NB4 (cell line): ENCODE results near the gene SERPINA1.

Experiments used
- DNase-seq: peaks from one replicate; pipeline ENCODE4 v3.0.0; 2010; ENCODE audit warnings: low read depth
- H3K4me3 ChIP-seq: one replicate; pipeline ENCODE4 v1.5.1; 2011; ENCODE audit warnings: mild to moderate bottlenecking, low read depth, low read length, moderate library complexity
- CTCF ChIP-seq: IDR thresholded peaks from one replicate; pipeline ENCODE4 v1.5.1; 2012; ENCODE audit warnings: low read depth, low read length
- MYC ChIP-seq: IDR thresholded peaks from 2 replicates; pipeline ENCODE4 v1.6.1; 2011; ENCODE audit warnings: low read depth, low read length
- POLR2A ChIP-seq: IDR thresholded peaks from 2 replicates; pipeline ENCODE4 v1.6.1; 2011; ENCODE audit warnings: mild to moderate bottlenecking; ENCODE audit not compliant: insufficient read length; ENCODE audit errors: extremely low read depth
- TF ChIP-seq, protein P1 (sequence below): IDR thresholded peaks from 2 replicates; pipeline ENCODE4 v1.6.1; 2011; ENCODE audit warnings: low read depth, low read length

Gene SERPINA1

GRCh38 chr14:94387051-94388026 is 1.1 kb downstream of the SERPINA1 start:
- no peak for DNase-seq
- TF ChIP-seq MYC, result no peak
- TF ChIP-seq CTCF, result no peak
- TF ChIP-seq, protein P1, sequence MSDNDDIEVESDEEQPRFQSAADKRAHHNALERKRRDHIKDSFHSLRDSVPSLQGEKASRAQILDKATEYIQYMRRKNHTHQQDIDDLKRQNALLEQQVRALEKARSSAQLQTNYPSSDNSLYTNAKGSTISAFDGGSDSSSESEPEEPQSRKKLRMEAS, result no peak
- TF ChIP-seq POLR2A, result no peak
- H3K4me3 ChIP-seq, result no peak overlapping the region

GRCh38 chr14:94386085-94387031 is 2.0 kb downstream of the SERPINA1 start:
- no peak overlapping the region for H3K4me3 ChIP-seq
- DNase-seq, result no peak
- TF ChIP-seq MYC, result no peak
- TF ChIP-seq CTCF, result no peak
- no peak for TF ChIP-seq POLR2A
- TF ChIP-seq, protein P1, result no peak

DNA sequence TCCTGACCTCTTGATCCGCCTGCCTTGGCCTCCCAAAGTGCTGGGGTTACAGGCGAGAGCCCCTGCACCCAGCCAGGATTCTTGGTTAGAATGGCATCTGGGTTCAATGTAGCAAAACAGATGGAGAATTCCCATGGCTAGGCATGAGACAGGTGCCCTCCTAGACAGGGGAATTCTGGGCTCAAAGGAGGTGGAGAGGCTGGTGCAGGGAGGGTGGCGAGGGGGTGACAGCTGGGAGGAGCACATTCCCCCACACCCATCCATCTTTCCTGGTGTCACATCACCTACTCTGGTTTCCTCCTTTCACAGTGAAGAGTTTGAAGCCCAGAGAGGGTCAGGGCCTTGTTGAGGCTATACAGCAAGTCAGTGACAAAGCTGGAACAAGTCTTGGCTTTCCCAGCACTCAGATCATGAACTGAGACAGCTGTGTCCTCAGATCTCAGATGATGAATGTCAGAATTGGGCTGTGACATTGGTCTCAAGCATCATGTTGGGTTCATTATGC is 2.8 kb downstream of the SERPINA1 start:
- TF ChIP-seq POLR2A, result no peak
- H3K4me3 ChIP-seq, result no peak overlapping the region
- DNase-seq, result no peak

GRCh38 chr14:94384342-94384741 is 4.1 kb downstream of the SERPINA1 start:
- DNase-seq, result no peak
- TF ChIP-seq POLR2A, result no peak
- no peak overlapping the region for H3K4me3 ChIP-seq

DNA sequence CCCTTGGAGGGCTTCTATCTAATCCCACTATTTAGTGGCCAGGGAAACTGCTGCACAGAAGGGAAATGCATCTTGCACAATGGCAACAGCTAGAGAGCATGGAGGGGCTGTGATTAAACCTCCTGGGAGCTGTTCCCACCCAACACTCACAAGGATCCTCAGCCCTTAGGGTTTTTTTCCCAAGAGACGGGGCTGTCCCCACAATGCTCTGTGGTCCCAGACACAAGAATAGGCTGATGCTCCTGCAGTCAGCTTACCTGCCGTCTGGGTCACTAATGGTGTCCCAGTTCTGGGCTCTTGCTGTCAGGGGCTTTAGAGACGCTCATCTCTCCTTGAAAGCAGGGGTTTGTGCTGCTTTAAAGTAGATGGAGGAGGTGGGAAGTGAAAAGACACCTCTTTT is 4.6 kb downstream of the SERPINA1 start:
- H3K4me3 ChIP-seq, result no peak overlapping the region
- no peak for DNase-seq
- TF ChIP-seq CTCF (no peak), POLR2A (no peak), MYC (no peak)
- TF ChIP-seq, protein P1, result no peak

DNA sequence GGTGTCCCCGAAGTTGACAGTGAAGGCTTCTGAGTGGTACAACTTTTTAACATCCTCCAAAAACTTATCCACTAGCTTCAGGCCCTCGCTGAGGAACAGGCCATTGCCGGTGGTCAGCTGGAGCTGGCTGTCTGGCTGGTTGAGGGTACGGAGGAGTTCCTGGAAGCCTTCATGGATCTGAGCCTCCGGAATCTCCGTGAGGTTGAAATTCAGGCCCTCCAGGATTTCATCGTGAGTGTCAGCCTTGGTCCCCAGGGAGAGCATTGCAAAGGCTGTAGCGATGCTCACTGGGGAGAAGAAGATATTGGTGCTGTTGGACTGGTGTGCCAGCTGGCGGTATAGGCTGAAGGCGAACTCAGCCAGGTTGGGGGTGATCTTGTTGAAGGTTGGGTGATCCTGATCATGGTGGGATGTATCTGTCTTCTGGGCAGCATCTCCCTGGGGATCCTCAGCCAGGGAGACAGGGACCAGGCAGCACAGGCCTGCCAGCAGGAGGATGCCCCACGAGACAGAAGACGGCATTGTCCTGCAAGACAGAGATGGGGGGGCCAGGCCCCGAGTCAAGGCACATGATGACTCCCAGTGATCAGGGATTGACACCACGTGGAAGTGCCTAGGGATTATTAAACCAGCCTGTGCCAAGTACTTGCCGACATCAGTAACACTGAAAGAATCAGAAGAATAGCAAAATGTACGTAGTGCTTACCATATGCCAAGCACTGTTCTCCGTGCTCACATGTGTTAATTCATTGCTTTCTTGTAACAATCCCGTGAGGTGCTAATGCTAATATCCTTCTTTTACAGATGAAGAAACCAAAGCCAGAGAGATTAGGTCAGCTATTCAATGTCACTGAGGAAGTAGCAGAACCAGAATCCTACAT is 5.4 kb downstream of the SERPINA1 start:
- H3K4me3 ChIP-seq, result no peak overlapping the region

More for the DNA sequence above, 5.4 kb downstream of the SERPINA1 start:
- TF ChIP-seq POLR2A (no peak), MYC (no peak), CTCF (no peak)
- TF ChIP-seq, protein P1, result no peak
- DNase-seq, result no peak
